Transverse colon (tissue), 4 donors: ENCODE data around the gene ATP11A.

ENCODE experiments used
- EP300 ChIP-seq: sonication (generic); formaldehyde crosslinking; IDR thresholded peaks from one replicate; pipeline ENCODE4 v1.6.1; 2017; ENCODE audit warnings: antibody characterized with exemption, low read depth
- POLR2A ChIP-seq: fragments of 450-650 bp; IDR thresholded peaks from one replicate; pipeline ENCODE4 v1.6.1; 2016; ENCODE audit warnings: antibody characterized with exemption, mild to moderate bottlenecking, moderate library complexity
- POLR2AphosphoS5 ChIP-seq, 3 donors: sonication (generic); formaldehyde crosslinking; IDR thresholded peaks; one replicate each; pipeline ENCODE4 v1.6.1; 2016; ENCODE audit warnings: antibody characterized with exemption in 3 of 3
- TF ChIP-seq, protein P1 (sequence below), 5 experiments: fragments of 200-600 bp in 3 of 5; fragments of 450-650 bp in 2 of 5; sonication (generic) in 3 of 5; IDR thresholded peaks; 1 replicate in 2 of 5; 2 replicates in 3 of 5; pipeline ENCODE4 v1.5.1; 2016 to 2017; ENCODE audit warnings: antibody characterized with exemption in 5 of 5, inconsistent platforms in 3 of 5, mild to moderate bottlenecking in 2 of 5, moderate library complexity in 1 of 5

DNA sequence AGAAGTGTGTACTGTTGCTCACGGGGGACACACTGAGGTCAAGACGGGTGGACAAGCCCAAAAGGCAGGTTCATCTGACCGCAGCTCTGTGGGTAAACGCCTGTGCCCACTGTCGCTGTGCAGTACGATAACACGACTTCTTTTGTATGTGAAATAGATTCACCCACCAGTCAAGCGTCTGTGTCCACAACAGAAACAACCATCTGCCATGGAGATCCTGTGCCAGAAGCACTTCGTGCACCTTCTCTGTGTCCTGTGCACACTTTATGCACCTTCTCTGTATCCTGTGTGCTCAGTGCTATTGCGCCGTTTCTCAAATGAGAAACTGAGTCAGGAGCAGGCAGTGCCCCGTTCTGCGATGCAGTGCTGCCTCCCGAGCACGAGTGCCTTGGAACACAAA is 138.9 kb downstream of the ATP11A start:
- TF ChIP-seq POLR2A (no peak), POLR2AphosphoS5 (IDR thresholded peaks at IDR 0.05) (no peak), EP300 (no peak)
- TF ChIP-seq, protein P1, sequence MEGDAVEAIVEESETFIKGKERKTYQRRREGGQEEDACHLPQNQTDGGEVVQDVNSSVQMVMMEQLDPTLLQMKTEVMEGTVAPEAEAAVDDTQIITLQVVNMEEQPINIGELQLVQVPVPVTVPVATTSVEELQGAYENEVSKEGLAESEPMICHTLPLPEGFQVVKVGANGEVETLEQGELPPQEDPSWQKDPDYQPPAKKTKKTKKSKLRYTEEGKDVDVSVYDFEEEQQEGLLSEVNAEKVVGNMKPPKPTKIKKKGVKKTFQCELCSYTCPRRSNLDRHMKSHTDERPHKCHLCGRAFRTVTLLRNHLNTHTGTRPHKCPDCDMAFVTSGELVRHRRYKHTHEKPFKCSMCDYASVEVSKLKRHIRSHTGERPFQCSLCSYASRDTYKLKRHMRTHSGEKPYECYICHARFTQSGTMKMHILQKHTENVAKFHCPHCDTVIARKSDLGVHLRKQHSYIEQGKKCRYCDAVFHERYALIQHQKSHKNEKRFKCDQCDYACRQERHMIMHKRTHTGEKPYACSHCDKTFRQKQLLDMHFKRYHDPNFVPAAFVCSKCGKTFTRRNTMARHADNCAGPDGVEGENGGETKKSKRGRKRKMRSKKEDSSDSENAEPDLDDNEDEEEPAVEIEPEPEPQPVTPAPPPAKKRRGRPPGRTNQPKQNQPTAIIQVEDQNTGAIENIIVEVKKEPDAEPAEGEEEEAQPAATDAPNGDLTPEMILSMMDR (IDR thresholded peaks at IDR 0.05) = no peak
